GM12801 (cell line): ENCODE data around the gene PRKG1.

Experiments
- CTCF ChIP-seq: IDR thresholded peaks from one replicate; pipeline ENCODE4 v1.5.1; 2011; ENCODE audit warnings: control low read depth; ENCODE audit not compliant: insufficient read length; ENCODE audit errors: extremely low read depth

PRKG1 gene

GRCh38 chr10:52106011-52106410 lies 1031.7 kb downstream of the PRKG1 start:
- TF ChIP-seq CTCF, result no peak

GRCh38 chr10:52106899-52107298 lies 1032.6 kb downstream of the PRKG1 start:
- TF ChIP-seq CTCF, result no peak

GRCh38 chr10:52108236-52108635 lies 1033.9 kb downstream of the PRKG1 start:
- no peak for TF ChIP-seq CTCF

- no peak for TF ChIP-seq CTCF
Observed at GRCh38 chr10:52110576-52110975, 1036.3 kb downstream of the PRKG1 start.

- TF ChIP-seq CTCF, result no peak
Observed at GRCh38 chr10:52111101-52111891, 1037.0 kb downstream of the PRKG1 start.

GRCh38 chr10:52115823-52116222 lies 1041.5 kb downstream of the PRKG1 start:
- TF ChIP-seq CTCF, result no peak

GRCh38 chr10:52119507-52119906 lies 1045.2 kb downstream of the PRKG1 start:
- TF ChIP-seq CTCF, result no peak
